ENCODE measurements around the gene DNAJC3.

The DNAJC3 gene

GRCh38 chr13:95791084-95791722 is 114.3 kb downstream of the DNAJC3 start:
- TF ChIP-seq CTCF (IDR thresholded peaks at IDR 0.05) (no peak), ZFX (IDR thresholded peaks at IDR 0.05; ENCODE audit: borderline replicate concordance) (no peak)
- H3K27ac ChIP-seq, result no peak overlapping the region

- H3K27ac ChIP-seq, result no peak overlapping the region
- TF ChIP-seq CTCF (IDR thresholded peaks at IDR 0.05) (no peak), ZFX (IDR thresholded peaks at IDR 0.05; ENCODE audit: borderline replicate concordance) (no peak)
These were observed 116.1 kb downstream of the DNAJC3 start for GRCh38 chr13:95793018-95793555.

- no peak for TF ChIP-seq ZFX (IDR thresholded peaks at IDR 0.05; ENCODE audit: borderline replicate concordance)
- TF ChIP-seq CTCF (IDR thresholded peaks at IDR 0.05), result no peak
- H3K27ac ChIP-seq, result no peak overlapping the region
These were observed 116.8 kb downstream of the DNAJC3 start for GRCh38 chr13:95793781-95794180.

GRCh38 chr13:95797016-95797415 is 120.1 kb downstream of the DNAJC3 start:
- TF ChIP-seq CTCF (IDR thresholded peaks at IDR 0.05), result no peak
- TF ChIP-seq ZFX (IDR thresholded peaks at IDR 0.05; ENCODE audit: borderline replicate concordance), result no peak
- H3K27ac ChIP-seq, result no peak overlapping the region

GRCh38 chr13:95800436-95800835 is 123.5 kb downstream of the DNAJC3 start:
- TF ChIP-seq CTCF (IDR thresholded peaks at IDR 0.05), result no peak
- no peak for TF ChIP-seq ZFX (IDR thresholded peaks at IDR 0.05; ENCODE audit: borderline replicate concordance)
- no peak overlapping the region for H3K27ac ChIP-seq

- no peak for TF ChIP-seq ZFX (IDR thresholded peaks at IDR 0.05; ENCODE audit: borderline replicate concordance)
- no peak overlapping the region for H3K27ac ChIP-seq
These were observed 124.9 kb downstream of the DNAJC3 start for GRCh38 chr13:95801825-95802224.

- no peak for TF ChIP-seq ZFX (IDR thresholded peaks at IDR 0.05; ENCODE audit: borderline replicate concordance)
- no peak overlapping the region for H3K27ac ChIP-seq
These were observed 129.0 kb downstream of the DNAJC3 start for GRCh38 chr13:95805921-95806320.

GRCh38 chr13:95809429-95809828 is 132.5 kb downstream of the DNAJC3 start:
- no peak overlapping the region for H3K27ac ChIP-seq
- TF ChIP-seq ZFX (IDR thresholded peaks at IDR 0.05; ENCODE audit: borderline replicate concordance), result no peak
- TF ChIP-seq CTCF (IDR thresholded peaks at IDR 0.05), result no peak
